HL-60 (cell line): ENCODE results near the gene DDC.

Experiments
- DNase-seq, 2 experiments: peaks; one replicate each; pipeline ENCODE4 v3.0.0-alpha.2; 2010 to 2020; ENCODE audit warnings: low read depth in 1 of 2, low spot score in 1 of 2
- H3K27ac ChIP-seq: fragments of 250-450 bp; sonication (Bioruptor Pico); replicated peaks from 2 replicates; pipeline ENCODE4 v1.5.1; 2020; ENCODE audit warnings: mild to moderate bottlenecking, moderate library complexity
- H3K27me3 ChIP-seq: fragments of 250-450 bp; sonication (Bioruptor Pico); 2 replicates; pipeline ENCODE4 v1.5.1; 2021; ENCODE audit warnings: mild to moderate bottlenecking, moderate library complexity; ENCODE audit not compliant: insufficient read depth, poor library complexity, severe bottlenecking
- H3K4me3 ChIP-seq: replicated peaks from 2 replicates; pipeline ENCODE4 v1.5.1; 2011; ENCODE audit warnings: mild to moderate bottlenecking, control low read depth, low read length; ENCODE audit not compliant: insufficient read depth
- CTCF ChIP-seq: IDR thresholded peaks from one replicate; pipeline ENCODE4 v1.5.1; 2011; ENCODE audit warnings: low read length, control low read depth, inconsistent platforms; ENCODE audit not compliant: insufficient read depth
- GABPA ChIP-seq: IDR thresholded peaks from 2 replicates; pipeline ENCODE4 v1.6.1; 2012; ENCODE audit warnings: low read depth
- POLR2AphosphoS5 ChIP-seq: IDR thresholded peaks from 2 replicates; pipeline ENCODE4 v1.6.1; 2012; ENCODE audit warnings: low read depth
- REST ChIP-seq: IDR thresholded peaks from 2 replicates; pipeline ENCODE4 v1.6.1; 2012; ENCODE audit warnings: low read depth; ENCODE audit not compliant: insufficient replicate concordance
- SPI1 ChIP-seq: IDR thresholded peaks from 2 replicates; pipeline ENCODE4 v1.6.1; 2012; ENCODE audit warnings: low read depth, mild to moderate bottlenecking, borderline replicate concordance

DDC gene

GRCh38 chr7:50446542-50446960 lies 118.7 kb downstream of the DDC start:
- no peak for DNase-seq
- H3K27ac ChIP-seq, result no peak overlapping the region
- TF ChIP-seq CTCF, result no peak
- TF ChIP-seq REST, result no peak
- no peak for TF ChIP-seq SPI1
- no peak overlapping the region for H3K4me3 ChIP-seq
- H3K27me3 ChIP-seq, result no peaks in the 10 kb centered on the region

GRCh38 chr7:50436133-50436806 lies 128.9 kb downstream of the DDC start:
- no peak overlapping the region for H3K27ac ChIP-seq
- DNase-seq, result no peak
- TF ChIP-seq CTCF, result no peak
- H3K27me3 ChIP-seq, result no peaks in the 10 kb centered on the region
- H3K4me3 ChIP-seq, result no peak overlapping the region

GRCh38 chr7:50431722-50432305 lies 133.4 kb downstream of the DDC start:
- DNase-seq, result no peak
- Histone ChIP-seq H3K27ac (no peak overlapping the region), H3K4me3 (no peak overlapping the region), H3K27me3 (no peaks in the 10 kb centered on the region)
- no peak for TF ChIP-seq CTCF
- TF ChIP-seq GABPA, result no peak
- no peak for TF ChIP-seq POLR2AphosphoS5
- TF ChIP-seq SPI1, result no peak
- no peak for TF ChIP-seq REST

GRCh38 chr7:50431316-50431715 lies 133.9 kb downstream of the DDC start:
- no peak for TF ChIP-seq GABPA
- TF ChIP-seq POLR2AphosphoS5, result no peak
- no peak for TF ChIP-seq REST
- TF ChIP-seq CTCF, result no peak
- TF ChIP-seq SPI1, result no peak
- H3K27me3 ChIP-seq, result no peaks in the 10 kb centered on the region
- H3K4me3 ChIP-seq, result no peak overlapping the region
- no peak overlapping the region for H3K27ac ChIP-seq
- no peak for DNase-seq
